Neural cell (in vitro differentiated cells): ENCODE data around the gene ANO4.

ENCODE experiments used
- CTCF ChIP-seq: fragments of 450-650 bp; IDR thresholded peaks from 2 replicates; pipeline ENCODE4 v1.5.1; 2014; ENCODE audit warnings: antibody characterized with exemption, mild to moderate bottlenecking, moderate library complexity; ENCODE audit not compliant: poor library complexity, severe bottlenecking
- POLR2AphosphoS5 ChIP-seq: IDR thresholded peaks from 2 replicates; pipeline ENCODE4 v1.6.1; 2012
- RAD21 ChIP-seq: fragments of 450-650 bp; conservative IDR thresholded peaks from 2 replicates; pipeline ENCODE4 v1.6.1; 2014; ENCODE audit warnings: antibody characterized with exemption, mild to moderate bottlenecking, moderate library complexity
- REST ChIP-seq: IDR thresholded peaks from 2 replicates; pipeline ENCODE4 v1.6.1; 2012; ENCODE audit warnings: borderline replicate concordance
- SMC3 ChIP-seq: fragments of 450-650 bp; conservative IDR thresholded peaks from 2 replicates; pipeline ENCODE4 v1.6.1; 2014; ENCODE audit warnings: antibody characterized with exemption, mild to moderate bottlenecking, moderate library complexity; ENCODE audit not compliant: poor library complexity
- TAF1 ChIP-seq: IDR thresholded peaks from 2 replicates; pipeline ENCODE4 v1.6.1; 2012; ENCODE audit warnings: low read depth

- TF ChIP-seq CTCF (no peak), REST (no peak), TAF1 (no peak), POLR2AphosphoS5 (no peak), RAD21 (no peak), SMC3 (no peak)
These were observed 141.4 kb downstream of the ANO4 start for GRCh38 chr12:100935929-100936328.
